PC-3 (cell line): Measurements from ENCODE around the gene SMTNL1. TPM values are rescaled to one million over a fixed set of nuclear protein-coding genes. Genes with fewer than 3 reads are reported as not detected.
A peak's percentile ranks its signal among the peaks of the same experiment; 100 is the strongest.

ENCODE experiments used
- ATAC-seq: fragments of 200-7000 bp; cut with Tn5 transposase; 2 replicates; pipeline ENCODE4 v1.9.1; 2020; ENCODE audit warnings: mild to moderate bottlenecking, moderate library complexity
- BruUV-seq: library from RNA; stranded (reverse); fragments of 400-500 nt; replicated peaks from 2 replicates; lab custom pipeline; 2021; lab: Mats Ljungman, UMichigan
- CTCF ChIA-PET: fragments of 300-600 bp; sonication (Branson Sonifier 250); formaldehyde crosslinking; loops from one replicate; lab custom pipeline; 2022; ENCODE audit warnings: antibody characterized with exemption; lab: Charles Lee
- POLR2A ChIA-PET: fragments of 300-600 bp; sonication (Branson Sonifier 250); formaldehyde crosslinking; loops from one replicate; lab custom pipeline; 2022; ENCODE audit warnings: antibody characterized with exemption; ENCODE audit not compliant: unreplicated experiment; lab: Charles Lee
- DNase-seq: peaks from one replicate; pipeline ENCODE4 v3.0.0-alpha.2; 2015
- H2AFZ ChIP-seq: fragments of 300-600 bp; sonication (generic); 2 replicates; pipeline ENCODE4 v1.6.0; 2016; ENCODE audit warnings: antibody characterized with exemption, low read length
- H3F3A ChIP-seq: fragments of 300-600 bp; sonication (generic); one replicate; pipeline ENCODE4 v1.6.0; 2017; ENCODE audit warnings: antibody characterized with exemption, low read length, control low read depth, mild to moderate bottlenecking; ENCODE audit not compliant: unreplicated experiment
- H3K27ac ChIP-seq: fragments of 300-600 bp; sonication (generic); 2 replicates; pipeline ENCODE4 v1.5.1; 2016; ENCODE audit warnings: mild to moderate bottlenecking, low read length
- H3K27me3 ChIP-seq: fragments of 300-600 bp; sonication (generic); 2 replicates; pipeline ENCODE4 v1.6.1; 2016; ENCODE audit warnings: low read length, mixed read lengths
- H3K36me3 ChIP-seq: fragments of 300-600 bp; sonication (generic); 2 replicates; pipeline ENCODE4 v1.6.1; 2016; ENCODE audit warnings: low read depth, mixed run types, low read length, mixed read lengths
- H3K4me1 ChIP-seq: fragments of 300-600 bp; sonication (generic); 2 replicates; pipeline ENCODE4 v1.5.1; 2016; ENCODE audit warnings: low read length; ENCODE audit not compliant: insufficient read depth
- H3K4me2 ChIP-seq: fragments of 300-600 bp; sonication (generic); 2 replicates; pipeline ENCODE4 v1.6.0; 2016; ENCODE audit warnings: low read length
- H3K4me3 ChIP-seq: fragments of 300-600 bp; sonication (generic); 2 replicates; pipeline ENCODE4 v1.5.1; 2016; ENCODE audit warnings: mild to moderate bottlenecking, low read length, mixed read lengths
- H3K79me2 ChIP-seq: fragments of 300-600 bp; sonication (generic); 2 replicates; pipeline ENCODE4 v1.6.1; 2017; ENCODE audit warnings: low read length, mixed read lengths
- H3K9ac ChIP-seq: fragments of 300-600 bp; sonication (generic); 2 replicates; pipeline ENCODE4 v1.6.0; 2016; ENCODE audit warnings: mild to moderate bottlenecking, low read length
- H3K9me2 ChIP-seq: fragments of 300-600 bp; sonication (generic); replicated peaks from 2 replicates; pipeline ENCODE4 v1.6.1; 2016; ENCODE audit warnings: mixed run types, low read length, mixed read lengths
- H3K9me3 ChIP-seq: fragments of 300-600 bp; sonication (generic); 2 replicates; pipeline ENCODE4 v1.6.1; 2016; ENCODE audit warnings: low read length, mixed read lengths
- H4K20me1 ChIP-seq: fragments of 300-600 bp; sonication (generic); 2 replicates; pipeline ENCODE4 v1.6.1; 2016; ENCODE audit warnings: low read length, mixed read lengths
- EZH2 ChIP-seq: fragments of 300-600 bp; sonication (generic); IDR thresholded peaks from one replicate; pipeline ENCODE4 v1.6.1; 2017; ENCODE audit warnings: antibody characterized with exemption, mild to moderate bottlenecking, low read length; ENCODE audit not compliant: unreplicated experiment
- EZH2phosphoT487 ChIP-seq: fragments of 300-600 bp; sonication (generic); IDR thresholded peaks from 2 replicates; pipeline ENCODE4 v1.6.1; 2018; ENCODE audit warnings: mild to moderate bottlenecking, antibody characterized with exemption, low read length, borderline replicate concordance
- intact Hi-C: fragments of 100-400 bp; cut with micrococcal nuclease; formaldehyde crosslinking; loops from 2 replicates; pipeline ENCODE4 v1.9.0; 2023
- total RNA-seq: library from RNA; depleted of rRNA; stranded (reverse); fragments of >200 nt; gene quantifications from 2 replicates; pipeline ENCODE4 v1.2.3, GENCODE V29; 2014
- TF ChIP-seq, protein P1 (sequence below): fragments of 300-600 bp; sonication (generic); conservative IDR thresholded peaks from 2 replicates; pipeline ENCODE4 v1.5.1; 2017; ENCODE audit warnings: antibody characterized with exemption, low read depth, mild to moderate bottlenecking, low read length

SMTNL1 gene
- total RNA-seq, 1 experiment from 2014 or later = not detected

DNA sequence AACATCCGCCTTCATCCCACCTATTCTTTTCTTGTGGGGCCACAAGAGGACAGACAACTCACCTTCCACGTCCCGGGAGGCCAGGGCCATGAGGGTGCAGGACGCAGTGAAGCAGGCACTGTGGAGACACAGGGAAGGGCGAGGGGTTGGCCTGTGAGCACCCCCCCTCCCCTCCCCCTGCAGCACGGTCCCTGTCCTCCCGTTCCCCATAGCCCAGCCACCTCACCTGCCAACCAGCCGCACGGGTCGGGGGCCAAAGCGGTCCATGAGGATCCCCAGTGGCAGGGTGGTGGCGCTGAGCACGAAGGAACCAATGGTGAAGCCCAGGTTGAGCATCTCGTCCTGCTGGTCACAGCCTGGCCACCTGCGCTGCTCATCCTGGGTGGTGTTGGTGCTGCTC lies 36.5 kb upstream of the SMTNL1 start:
- CTCF ChIA-PET = no interaction called here
- no peak overlapping the region for H3K9ac ChIP-seq
- H3K9me2 ChIP-seq = no peaks in the 10 kb centered on the region
- no peaks in the 10 kb centered on the region for H3K79me2 ChIP-seq
- TF ChIP-seq EZH2phosphoT487 (no peak), EZH2 (no peak)
- TF ChIP-seq, protein P1, sequence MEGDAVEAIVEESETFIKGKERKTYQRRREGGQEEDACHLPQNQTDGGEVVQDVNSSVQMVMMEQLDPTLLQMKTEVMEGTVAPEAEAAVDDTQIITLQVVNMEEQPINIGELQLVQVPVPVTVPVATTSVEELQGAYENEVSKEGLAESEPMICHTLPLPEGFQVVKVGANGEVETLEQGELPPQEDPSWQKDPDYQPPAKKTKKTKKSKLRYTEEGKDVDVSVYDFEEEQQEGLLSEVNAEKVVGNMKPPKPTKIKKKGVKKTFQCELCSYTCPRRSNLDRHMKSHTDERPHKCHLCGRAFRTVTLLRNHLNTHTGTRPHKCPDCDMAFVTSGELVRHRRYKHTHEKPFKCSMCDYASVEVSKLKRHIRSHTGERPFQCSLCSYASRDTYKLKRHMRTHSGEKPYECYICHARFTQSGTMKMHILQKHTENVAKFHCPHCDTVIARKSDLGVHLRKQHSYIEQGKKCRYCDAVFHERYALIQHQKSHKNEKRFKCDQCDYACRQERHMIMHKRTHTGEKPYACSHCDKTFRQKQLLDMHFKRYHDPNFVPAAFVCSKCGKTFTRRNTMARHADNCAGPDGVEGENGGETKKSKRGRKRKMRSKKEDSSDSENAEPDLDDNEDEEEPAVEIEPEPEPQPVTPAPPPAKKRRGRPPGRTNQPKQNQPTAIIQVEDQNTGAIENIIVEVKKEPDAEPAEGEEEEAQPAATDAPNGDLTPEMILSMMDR = no peak
- BruUV-seq = no TSS peak
- H3K9me3 ChIP-seq = no peaks in the 10 kb centered on the region
- no peaks in the 10 kb centered on the region for H3K36me3 ChIP-seq
- intact Hi-C loops = no loop called here
- POLR2A ChIA-PET = no interaction called here
- ATAC-seq (no peak), DNase-seq (no peak)
- no peaks in the 10 kb centered on the region for H4K20me1 ChIP-seq
- no peak overlapping the region for H3K4me3 ChIP-seq
- H3F3A ChIP-seq = no peaks in the 10 kb centered on the region
- no peak overlapping the region for H3K27ac ChIP-seq
- H3K27me3 ChIP-seq = no peaks in the 10 kb centered on the region
- H2AFZ ChIP-seq = no peak overlapping the region
- H3K4me2 ChIP-seq = no peak overlapping the region
- H3K4me1 ChIP-seq = peaks cover 9% of the 10 kb centered on the region; the same call in 1 of the 2 replicates

GRCh38 chr11:57501953-57502352 lies 35.4 kb upstream of the SMTNL1 start:
- POLR2A ChIA-PET = no interaction called here
- H3K27ac ChIP-seq = no peak overlapping the region

DNA sequence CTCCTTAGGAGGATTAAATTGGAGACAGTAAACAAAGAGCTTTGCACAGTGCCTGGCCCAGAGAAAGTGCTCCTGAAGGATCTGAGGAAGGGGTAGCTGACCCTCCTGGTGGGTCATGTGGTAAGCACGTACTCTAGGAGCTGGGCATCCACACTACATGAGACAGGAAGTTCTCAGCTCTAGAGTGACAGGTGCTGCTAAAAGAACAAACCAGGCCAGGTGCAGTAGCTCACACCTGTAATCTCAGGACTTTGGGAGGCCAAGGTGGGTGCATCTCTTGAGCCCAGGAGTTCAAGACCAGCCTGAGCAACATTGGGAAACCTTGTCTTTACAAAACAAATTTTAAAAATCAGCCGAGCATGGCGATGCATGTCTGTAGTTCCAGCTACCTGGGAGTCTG lies 35.0 kb upstream of the SMTNL1 start:
- ATAC-seq (no peak), DNase-seq (no peak)
- Histone ChIP-seq H3K27me3 (no peaks in the 10 kb centered on the region), H3K9me3 (no peaks in the 10 kb centered on the region), H3K79me2 (no peaks in the 10 kb centered on the region), H3K27ac (no peak overlapping the region), H2AFZ (no peak overlapping the region), H3K9me2 (no peaks in the 10 kb centered on the region), H3K4me1 (peaks cover 9% of the 10 kb centered on the region; the same call in 1 of the 2 replicates), H3K4me2 (no peak overlapping the region), H3K36me3 (no peaks in the 10 kb centered on the region), H3F3A (no peaks in the 10 kb centered on the region), H4K20me1 (no peaks in the 10 kb centered on the region), H3K4me3 (no peak overlapping the region), H3K9ac (no peak overlapping the region)
- no TSS peak for BruUV-seq
- ChIA-PET CTCF (interaction anchor here (0.7 to 1.0 kb wide), 3 partner anchors 9 to 157 kb away, joined by 4 to 6 read pairs (median 4); no protein-coding TSS in a partner anchor), POLR2A (no interaction called here)
- TF ChIP-seq EZH2phosphoT487 = no peak
- intact Hi-C loops = no loop called here

More at GRCh38 chr11:57501953-57502352, 35.4 kb upstream of the SMTNL1 start:
- H3K4me1 ChIP-seq = peaks cover 9% of the 10 kb centered on the region; the same call in 1 of the 2 replicates
- no peaks in the 10 kb centered on the region for H3F3A ChIP-seq
- H4K20me1 ChIP-seq = no peaks in the 10 kb centered on the region
- no peaks in the 10 kb centered on the region for H3K9me3 ChIP-seq
- H3K4me2 ChIP-seq = no peak overlapping the region
- H2AFZ ChIP-seq = no peak overlapping the region
- no peak overlapping the region for H3K9ac ChIP-seq
- ATAC-seq (peak; percentile 10; the same call in 1 of the 2 replicates), DNase-seq (peak; percentile 63)
- no peaks in the 10 kb centered on the region for H3K27me3 ChIP-seq
- H3K79me2 ChIP-seq = no peaks in the 10 kb centered on the region
- no TSS peak for BruUV-seq
- TF ChIP-seq, protein P1 = no peak
- TF ChIP-seq EZH2 = no peak
- no peak for TF ChIP-seq EZH2phosphoT487
- H3K9me2 ChIP-seq = no peaks in the 10 kb centered on the region
- no peaks in the 10 kb centered on the region for H3K36me3 ChIP-seq
- CTCF ChIA-PET = interaction anchor here (0.7 to 1.0 kb wide), 3 partner anchors 9 to 156 kb away, joined by 4 to 6 read pairs (median 4); no protein-coding TSS in a partner anchor
- intact Hi-C loops = no loop called here
- H3K4me3 ChIP-seq = no peak overlapping the region
